Measurements from ENCODE around the gene ROBO1. TPM values are rescaled to one million over a fixed set of nuclear protein-coding genes. Genes with fewer than 3 reads are reported as not detected.

Gene ROBO1
- total RNA-seq, 1 experiment from 2014 or later, result 32.2 TPM

GRCh38 chr3:79257791-79258190, 510.0 kb downstream of the ROBO1 start:
- TF ChIP-seq, protein P1, sequence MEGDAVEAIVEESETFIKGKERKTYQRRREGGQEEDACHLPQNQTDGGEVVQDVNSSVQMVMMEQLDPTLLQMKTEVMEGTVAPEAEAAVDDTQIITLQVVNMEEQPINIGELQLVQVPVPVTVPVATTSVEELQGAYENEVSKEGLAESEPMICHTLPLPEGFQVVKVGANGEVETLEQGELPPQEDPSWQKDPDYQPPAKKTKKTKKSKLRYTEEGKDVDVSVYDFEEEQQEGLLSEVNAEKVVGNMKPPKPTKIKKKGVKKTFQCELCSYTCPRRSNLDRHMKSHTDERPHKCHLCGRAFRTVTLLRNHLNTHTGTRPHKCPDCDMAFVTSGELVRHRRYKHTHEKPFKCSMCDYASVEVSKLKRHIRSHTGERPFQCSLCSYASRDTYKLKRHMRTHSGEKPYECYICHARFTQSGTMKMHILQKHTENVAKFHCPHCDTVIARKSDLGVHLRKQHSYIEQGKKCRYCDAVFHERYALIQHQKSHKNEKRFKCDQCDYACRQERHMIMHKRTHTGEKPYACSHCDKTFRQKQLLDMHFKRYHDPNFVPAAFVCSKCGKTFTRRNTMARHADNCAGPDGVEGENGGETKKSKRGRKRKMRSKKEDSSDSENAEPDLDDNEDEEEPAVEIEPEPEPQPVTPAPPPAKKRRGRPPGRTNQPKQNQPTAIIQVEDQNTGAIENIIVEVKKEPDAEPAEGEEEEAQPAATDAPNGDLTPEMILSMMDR (IDR thresholded peaks at IDR 0.05; ENCODE audit: unreplicated experiment), result no peak
- Mint-ChIP-seq H3K4me3 (ENCODE audit: unreplicated experiment) (no peak overlapping the region), H3K27me3 (ENCODE audit: insufficient read depth, unreplicated experiment) (peaks cover 75% of the 10 kb centered on the region), H3K27ac (ENCODE audit: low read depth, unreplicated experiment) (no peak overlapping the region), H3K36me3 (ENCODE audit: insufficient read depth, unreplicated experiment) (no peaks in the 10 kb centered on the region), H3K4me1 (ENCODE audit: insufficient read depth, unreplicated experiment) (no peaks in the 10 kb centered on the region), H3K9me3 (ENCODE audit: unreplicated experiment) (no peaks in the 10 kb centered on the region)
- POLR2A ChIA-PET, result no interaction called here
- CTCF ChIA-PET, result no interaction called here
- intact Hi-C loops (cut with micrococcal nuclease), result no loop called here
- no peak for DNase-seq (ENCODE audit: unreplicated experiment)
- no TSS peak for BruUV-seq (replicated peaks)

GRCh38 chr3:79255702-79256101, 512.1 kb downstream of the ROBO1 start:
- no peak overlapping the region for H3K27ac Mint-ChIP-seq (ENCODE audit: low read depth, unreplicated experiment)
- intact Hi-C loops (cut with micrococcal nuclease), result no loop called here
- H3K9me3 Mint-ChIP-seq (ENCODE audit: unreplicated experiment), result no peaks in the 10 kb centered on the region
- CTCF ChIA-PET, result no interaction called here
- BruUV-seq (replicated peaks), result no TSS peak
- TF ChIP-seq, protein P1 (IDR thresholded peaks at IDR 0.05; ENCODE audit: unreplicated experiment), result no peak
- POLR2A ChIA-PET, result no interaction called here
- no peaks in the 10 kb centered on the region for H3K4me1 Mint-ChIP-seq (ENCODE audit: insufficient read depth, unreplicated experiment)
- H3K27me3 Mint-ChIP-seq (ENCODE audit: insufficient read depth, unreplicated experiment), result peaks cover 59% of the 10 kb centered on the region
- no peak overlapping the region for H3K4me3 Mint-ChIP-seq (ENCODE audit: unreplicated experiment)
- no peaks in the 10 kb centered on the region for H3K36me3 Mint-ChIP-seq (ENCODE audit: insufficient read depth, unreplicated experiment)
- DNase-seq (ENCODE audit: unreplicated experiment), result no peak

DNA sequence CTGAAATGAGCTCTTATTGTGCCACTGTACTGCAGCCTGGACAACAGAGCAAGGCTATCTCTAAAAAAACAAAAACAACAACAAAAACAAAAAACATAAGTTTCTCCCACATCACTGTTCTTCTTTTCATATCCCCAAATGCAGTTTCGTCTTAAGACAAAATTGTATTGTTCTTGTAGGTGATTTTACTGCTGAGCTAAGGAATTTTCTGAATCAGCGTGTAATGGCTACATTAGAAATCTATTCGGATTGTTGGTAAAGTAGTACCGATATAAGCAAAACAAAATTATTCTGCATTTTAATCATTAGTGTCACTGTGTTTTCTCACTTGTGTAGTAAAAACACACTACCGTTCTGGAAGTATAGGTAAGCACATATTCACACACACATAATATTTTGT, 512.5 kb downstream of the ROBO1 start:
- no peak for DNase-seq (ENCODE audit: unreplicated experiment)
- no TSS peak for BruUV-seq (replicated peaks)
- POLR2A ChIA-PET, result no interaction called here
- Mint-ChIP-seq H3K27ac (ENCODE audit: low read depth, unreplicated experiment) (no peak overlapping the region), H3K4me1 (ENCODE audit: insufficient read depth, unreplicated experiment) (no peaks in the 10 kb centered on the region), H3K9me3 (ENCODE audit: unreplicated experiment) (no peaks in the 10 kb centered on the region), H3K4me3 (ENCODE audit: unreplicated experiment) (no peak overlapping the region), H3K36me3 (ENCODE audit: insufficient read depth, unreplicated experiment) (no peaks in the 10 kb centered on the region), H3K27me3 (ENCODE audit: insufficient read depth, unreplicated experiment) (peaks cover 63% of the 10 kb centered on the region)
- CTCF ChIA-PET, result no interaction called here
- intact Hi-C loops (cut with micrococcal nuclease), result no loop called here
- TF ChIP-seq, protein P1 (IDR thresholded peaks at IDR 0.05; ENCODE audit: unreplicated experiment), result no peak

DNA sequence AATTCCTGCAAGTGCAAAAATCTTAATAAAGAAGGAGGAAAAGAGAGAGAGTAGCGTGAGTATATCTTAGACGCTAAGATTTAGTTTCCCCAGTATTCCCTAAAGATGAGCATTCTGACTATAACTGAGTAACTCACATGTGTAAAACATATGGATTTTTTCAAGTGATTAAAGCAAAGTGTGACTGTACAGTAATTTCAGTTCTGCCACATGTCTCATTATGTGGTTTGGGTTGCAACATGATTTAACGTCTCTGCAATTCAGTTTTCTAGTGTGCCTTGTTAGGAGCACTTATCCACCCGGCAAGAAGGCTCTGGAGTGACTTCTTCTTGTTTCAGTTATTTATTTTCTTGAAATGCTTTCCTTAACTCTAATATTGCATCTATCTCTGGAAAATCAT, 514.1 kb downstream of the ROBO1 start:
- ChIA-PET CTCF (interaction anchor here (0.5 kb wide), 1 partner anchor 11 kb away, joined by 3 read pairs; no protein-coding TSS in a partner anchor), POLR2A (no interaction called here)
- Mint-ChIP-seq H3K36me3 (ENCODE audit: insufficient read depth, unreplicated experiment) (no peaks in the 10 kb centered on the region), H3K4me1 (ENCODE audit: insufficient read depth, unreplicated experiment) (no peaks in the 10 kb centered on the region), H3K27ac (ENCODE audit: low read depth, unreplicated experiment) (no peak overlapping the region), H3K9me3 (ENCODE audit: unreplicated experiment) (no peaks in the 10 kb centered on the region), H3K27me3 (ENCODE audit: insufficient read depth, unreplicated experiment) (peaks cover 70% of the 10 kb centered on the region), H3K4me3 (ENCODE audit: unreplicated experiment) (no peak overlapping the region)
- DNase-seq (ENCODE audit: unreplicated experiment), result no peak
- intact Hi-C loops (cut with micrococcal nuclease), result no loop called here
- no TSS peak for BruUV-seq (replicated peaks)
- TF ChIP-seq, protein P1 (IDR thresholded peaks at IDR 0.05; ENCODE audit: unreplicated experiment), result no peak

Measured in MCF 10A (cell line).